GM13976 (cell line): Measurements from ENCODE around the gene BBC3.

Experiments used
- DNase-seq: peaks from one replicate; pipeline ENCODE4 v3.0.0; 2012; ENCODE audit warnings: low spot score
- CTCF ChIP-seq: IDR thresholded peaks from 2 replicates; pipeline ENCODE4 v1.5.1; 2012; ENCODE audit warnings: borderline replicate concordance, mild to moderate bottlenecking; ENCODE audit not compliant: insufficient read depth; ENCODE audit errors: extremely low read depth, missing control alignments, control extremely low read depth
- in situ Hi-C: fragments of 300-500 bp; cut with MboI; formaldehyde crosslinking; loops from one replicate; pipeline ENCODE4 v1.12.0; 2022; ENCODE audit warnings: low sequenced_read_pairs, mixed read lengths, inconsistent platforms; ENCODE audit not compliant: unreplicated experiment

Gene BBC3

GRCh38 chr19:47226426-47227351 is 4.3 kb downstream of the BBC3 start:
- in situ Hi-C loops, result no loop called here
- TF ChIP-seq CTCF, result no peak
- peak; percentile 78 for DNase-seq

GRCh38 chr19:47225746-47226425 is 5.1 kb downstream of the BBC3 start:
- DNase-seq, result peak; percentile 97
- in situ Hi-C loops, result no loop called here
- no peak for TF ChIP-seq CTCF

GRCh38 chr19:47221890-47222289 is 9.1 kb downstream of the BBC3 start:
- in situ Hi-C loops, result no loop called here
- TF ChIP-seq CTCF, result no peak
- DNase-seq, result no peak

GRCh38 chr19:47221080-47221841 is 9.7 kb downstream of the BBC3 start:
- peak; percentile 16 for DNase-seq
- no peak for TF ChIP-seq CTCF
- in situ Hi-C loops, result no loop called here

DNA sequence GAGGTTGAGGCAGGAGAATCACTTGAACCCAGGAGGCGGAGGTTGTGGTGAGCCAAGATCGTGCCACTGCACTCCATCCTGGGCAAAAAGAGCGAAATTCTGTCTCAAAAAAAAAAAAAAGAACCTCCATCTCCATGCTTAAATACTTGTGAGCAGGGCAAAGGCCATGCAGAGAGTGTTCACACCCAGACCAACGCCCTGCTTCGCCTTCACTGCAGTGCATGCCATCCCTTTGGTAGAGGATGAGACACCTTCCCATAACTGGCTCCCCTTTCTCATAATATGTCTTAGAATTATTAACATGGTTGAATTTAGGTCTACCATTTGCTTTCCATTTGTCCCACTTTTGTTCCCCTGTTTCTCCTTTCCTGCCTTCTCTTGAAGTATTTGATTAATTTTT is 15.4 kb downstream of the BBC3 start:
- in situ Hi-C loops, result no loop called here
- TF ChIP-seq CTCF, result no peak
- no peak for DNase-seq

DNA sequence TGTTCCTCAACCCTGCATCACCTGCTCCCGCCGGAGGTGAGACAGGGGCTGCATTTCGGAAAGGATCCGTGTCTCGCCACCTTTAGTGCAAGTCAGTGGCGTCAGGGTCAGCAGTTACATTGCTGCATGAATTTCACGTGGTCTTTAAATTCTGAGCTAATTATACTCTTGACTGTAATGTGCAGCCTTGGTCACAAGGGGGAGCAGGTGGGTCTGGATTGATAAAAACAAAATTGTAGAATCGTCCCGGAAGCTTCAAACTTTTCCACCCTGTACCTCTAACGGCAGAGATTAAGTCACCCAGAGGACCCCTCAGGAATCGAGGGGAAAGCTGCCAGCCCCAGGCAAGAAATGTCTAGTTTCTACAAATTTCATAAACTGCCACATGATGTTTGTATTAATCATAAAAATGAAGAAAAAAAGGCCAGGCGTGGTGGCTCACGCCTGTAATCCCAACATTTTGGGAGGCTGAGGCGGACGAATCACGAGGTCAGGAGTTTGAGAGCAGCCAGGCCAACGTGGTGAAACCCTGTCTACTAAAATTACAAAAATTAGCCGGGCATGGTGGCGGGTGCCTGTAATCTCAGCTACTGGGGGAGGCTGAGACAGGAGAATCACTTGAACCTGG is 20.2 kb downstream of the BBC3 start:
- TF ChIP-seq CTCF, result peak; percentile 75
- in situ Hi-C loops, result no loop called here
- DNase-seq, result peak; percentile 82
